ENCODE measurements around the gene THAP3. TPM values are rescaled to one million over a fixed set of nuclear protein-coding genes. Genes with fewer than 3 reads are reported as not detected.

Gene THAP3
- total and polyA plus RNA-seq, 2 of the 4 experiments (the other 2 are of a cell fraction): 14.2 to 14.9 TPM

GRCh38 chr1:6581561-6582305 lies 42.9 kb upstream of the THAP3 start:
- Histone ChIP-seq H4K5ac (ENCODE audit: low read depth, low read length) (no peak overlapping the region), H3K4me3 (ENCODE audit: insufficient read depth, low read depth, low read length) (no peak overlapping the region), H2BK5ac (ENCODE audit: low read depth, low read length, poor library complexity, severe bottlenecking) (no peak overlapping the region), H3K4ac (ENCODE audit: low read depth, low read length) (no peak overlapping the region), H2AFZ (replicated peaks; ENCODE audit: low read length, poor library complexity) (no peak overlapping the region), H2BK20ac (ENCODE audit: low read depth, low read length) (no peak overlapping the region), H3K9ac (ENCODE audit: low read depth, low read length) (no peak overlapping the region), H2BK120ac (ENCODE audit: low read depth, low read length) (no peak overlapping the region), H4K20me1 (ENCODE audit: insufficient read depth, low read length) (peaks cover 15% of the 10 kb centered on the region), H3K9me1 (ENCODE audit: insufficient read depth, low read length) (peaks cover 17% of the 10 kb centered on the region), H3K14ac (replicated peaks; ENCODE audit: low read depth, low read length) (no peak overlapping the region), H2AK5ac (ENCODE audit: low read depth, low read length) (no peak overlapping the region), H3K27ac (ENCODE audit: insufficient read depth, low read length) (no peak overlapping the region), H3K27me3 (ENCODE audit: control insufficient read depth, insufficient read depth, low read length) (no peaks in the 10 kb centered on the region), H3K36me3 (ENCODE audit: control insufficient read depth, insufficient read depth, low read length) (0 out of 2 replicates have a peak, but pooled peaks cover 3% of the 10 kb centered on the region), H3K56ac (ENCODE audit: extremely low read depth, insufficient read depth, low read length) (no peak overlapping the region), H3K4me2 (ENCODE audit: low read depth, low read length) (no peak overlapping the region), H3K9me3 (ENCODE audit: control insufficient read depth, insufficient read depth, low read length) (no peaks in the 10 kb centered on the region), H4K91ac (ENCODE audit: insufficient read depth, low read depth, low read length) (no peak overlapping the region), H3K4me1 (ENCODE audit: control insufficient read depth, insufficient read depth, low read length) (peaks cover 11% of the 10 kb centered on the region), H2BK15ac (ENCODE audit: low read depth, low read length) (no peak overlapping the region), H4K8ac (ENCODE audit: low read depth in 2 of 2, low read length in 2 of 2) (no peak overlapping the region), H2AK9ac (replicated peaks; ENCODE audit: low read depth, low read length, poor library complexity) (peak overlapping the region; percentile 1), H3K23ac (ENCODE audit: low read depth, low read length) (no peak overlapping the region), H3K18ac (ENCODE audit: low read depth, low read length) (no peak overlapping the region), H3K79me1 (ENCODE audit: low read depth in 1 of 2, low read length in 2 of 2) (peaks cover 15 to 43% of the 10 kb centered on the region in 2 experiments)
- ChIA-PET POLR2A (ENCODE audit: unreplicated experiment) (no interaction called here), CTCF (interaction anchor here (0.5 to 0.7 kb wide), 3 partner anchors 8 to 21 kb away, joined by 3 to 6 read pairs (median 5); no protein-coding TSS in a partner anchor)
- BruUV-seq (replicated peaks): no TSS peak
- no peak for ATAC-seq (ENCODE audit: low read depth)
- intact Hi-C loops (cut with micrococcal nuclease) (no loop called here), in situ Hi-C loops (cut with MboI; ENCODE audit: low sequenced_read_pairs) (no loop called here), dilution Hi-C loops (cut with HindIII; ENCODE audit: low sequenced_read_pairs, unreplicated experiment) (no loop called here)
- no peak for TF ChIP-seq RCOR1 (IDR thresholded peaks at IDR 0.05; ENCODE audit: insufficient replicate concordance, low read length)
- no peak for TF ChIP-seq CEBPB (IDR thresholded peaks at IDR 0.05; ENCODE audit: low read depth, low read length)
- TF ChIP-seq MAZ (IDR thresholded peaks at IDR 0.05; ENCODE audit: borderline replicate concordance, low read depth, low read length): no peak
- TF ChIP-seq, protein P1, sequence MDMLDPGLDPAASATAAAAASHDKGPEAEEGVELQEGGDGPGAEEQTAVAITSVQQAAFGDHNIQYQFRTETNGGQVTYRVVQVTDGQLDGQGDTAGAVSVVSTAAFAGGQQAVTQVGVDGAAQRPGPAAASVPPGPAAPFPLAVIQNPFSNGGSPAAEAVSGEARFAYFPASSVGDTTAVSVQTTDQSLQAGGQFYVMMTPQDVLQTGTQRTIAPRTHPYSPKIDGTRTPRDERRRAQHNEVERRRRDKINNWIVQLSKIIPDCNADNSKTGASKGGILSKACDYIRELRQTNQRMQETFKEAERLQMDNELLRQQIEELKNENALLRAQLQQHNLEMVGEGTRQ (IDR thresholded peaks at IDR 0.05; ENCODE audit: low read depth, low read length): no peak
- TF ChIP-seq, protein P2, sequence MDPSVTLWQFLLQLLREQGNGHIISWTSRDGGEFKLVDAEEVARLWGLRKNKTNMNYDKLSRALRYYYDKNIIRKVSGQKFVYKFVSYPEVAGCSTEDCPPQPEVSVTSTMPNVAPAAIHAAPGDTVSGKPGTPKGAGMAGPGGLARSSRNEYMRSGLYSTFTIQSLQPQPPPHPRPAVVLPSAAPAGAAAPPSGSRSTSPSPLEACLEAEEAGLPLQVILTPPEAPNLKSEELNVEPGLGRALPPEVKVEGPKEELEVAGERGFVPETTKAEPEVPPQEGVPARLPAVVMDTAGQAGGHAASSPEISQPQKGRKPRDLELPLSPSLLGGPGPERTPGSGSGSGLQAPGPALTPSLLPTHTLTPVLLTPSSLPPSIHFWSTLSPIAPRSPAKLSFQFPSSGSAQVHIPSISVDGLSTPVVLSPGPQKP (IDR thresholded peaks at IDR 0.05; ENCODE audit: borderline replicate concordance, low read depth, low read length): no peak
- no peak for TF ChIP-seq RAD21 (IDR thresholded peaks at IDR 0.05; ENCODE audit: low read length)
- TF ChIP-seq POLR2A (IDR thresholded peaks at IDR 0.05; ENCODE audit: low read depth, low read length): no peak
- no peak for TF ChIP-seq BHLHE40 (IDR thresholded peaks at IDR 0.05; ENCODE audit: low read depth, low read length)
- TF ChIP-seq NFE2L2 (IDR thresholded peaks at IDR 0.05; ENCODE audit: low read depth, low read length): no peak
- TF ChIP-seq MXI1 (IDR thresholded peaks at IDR 0.05; ENCODE audit: borderline replicate concordance, low read depth, low read length): no peak
- no peak for TF ChIP-seq FOS (IDR thresholded peaks at IDR 0.05; ENCODE audit: low read depth, low read length)
- no peak for TF ChIP-seq MAFK (IDR thresholded peaks at IDR 0.05; ENCODE audit: low read depth, low read length)
- 100% methylated on average over 1 of the region's 10 CpGs; no CpG with 5 or more reads in 1 of the 2 experiments for WGBS, 2 experiments (ENCODE audit: extremely low coverage in 2 of 2, insufficient read length in 1 of 2)
- DNase-seq: no peak
